Caki2 (cell line): Measurements from ENCODE around the gene LRRC63. TPM values are rescaled to one million over a fixed set of nuclear protein-coding genes. Genes with fewer than 3 reads are reported as not detected.
"Not testable (repeated sequence)": the region's sequence is repeated elsewhere in the genome, so short reads cannot be mapped to it uniquely, and the experiment has no call there.

Experiments used
- DNase-seq: peaks from one replicate; pipeline ENCODE4 v3.0.0-alpha.2; 2015; ENCODE audit warnings: low read depth
- in situ Hi-C: cut with HindIII; loops from 2 replicates; pipeline ENCODE4 v1.10.0; 2016; ENCODE audit warnings: low sequenced_read_pairs, low pct_unique_long_range_greater_than_20kb, mixed read lengths
- total RNA-seq: library from RNA; depleted of rRNA; stranded (reverse); fragments of >200 nt; shearing (Covaris generic); gene quantifications from 2 replicates; pipeline ENCODE4 v1.2.3, GENCODE V29; 2014; ENCODE audit warnings: low replicate concordance; rRNA removed

LRRC63 gene
- not detected in 2 replicates for total RNA-seq

- in situ Hi-C loops, result no loop called here
- DNase-seq, result peak; percentile 30
These were observed at the start of gene LRRC63 for GRCh38 chr13:46211483-46212351. Gene LRRC63 (plus strand): TSS chr13:46211928. CDS start chr13:46213035, 1,107 bp downstream.

- DNase-seq, in situ Hi-C loops: not testable (repeated sequence)
These were observed 49.0 kb upstream of the LRRC63 start for GRCh38 chr13:46162741-46163140.

GRCh38 chr13:46164661-46165060 lies 47.1 kb upstream of the LRRC63 start:
- no peak for DNase-seq
- in situ Hi-C loops, result no loop called here

GRCh38 chr13:46165485-46166223 lies 46.1 kb upstream of the LRRC63 start:
- DNase-seq, result peak; percentile 8
- in situ Hi-C loops, result no loop called here

- DNase-seq, result no peak
- in situ Hi-C loops, result no loop called here
These were observed 45.5 kb upstream of the LRRC63 start for GRCh38 chr13:46166224-46166584.

- in situ Hi-C loops, result no loop called here
- DNase-seq, result no peak
These were observed 44.6 kb upstream of the LRRC63 start for GRCh38 chr13:46166947-46167610.

GRCh38 chr13:46168341-46168740 lies 43.4 kb upstream of the LRRC63 start:
- in situ Hi-C loops, result no loop called here
- DNase-seq, result no peak

- in situ Hi-C loops, result no loop called here
- no peak for DNase-seq
These were observed 42.9 kb upstream of the LRRC63 start for GRCh38 chr13:46168783-46169182.

GRCh38 chr13:46169758-46170157 lies 42.0 kb upstream of the LRRC63 start:
- in situ Hi-C loops, result no loop called here
- DNase-seq, result no peak

- DNase-seq, result no peak
- in situ Hi-C loops, result no loop called here
These were observed 41.5 kb upstream of the LRRC63 start for GRCh38 chr13:46170268-46170667.

- no peak for DNase-seq
- in situ Hi-C loops, result no loop called here
These were observed 41.0 kb upstream of the LRRC63 start for GRCh38 chr13:46170687-46171086.

- DNase-seq, result no peak
- in situ Hi-C loops, result no loop called here
These were observed 40.5 kb upstream of the LRRC63 start for GRCh38 chr13:46171217-46171616.

GRCh38 chr13:46171739-46172138 lies 40.0 kb upstream of the LRRC63 start:
- in situ Hi-C loops, result no loop called here
- DNase-seq, result no peak

- DNase-seq, result no peak
- in situ Hi-C loops, result no loop called here
These were observed 39.2 kb upstream of the LRRC63 start for GRCh38 chr13:46172531-46172991.

- in situ Hi-C loops, result no loop called here
- no peak for DNase-seq
These were observed 38.1 kb upstream of the LRRC63 start for GRCh38 chr13:46173656-46174055.

GRCh38 chr13:46176756-46177155 lies 35.0 kb upstream of the LRRC63 start:
- in situ Hi-C loops, result no loop called here
- no peak for DNase-seq

GRCh38 chr13:46178143-46178542 lies 33.6 kb upstream of the LRRC63 start:
- in situ Hi-C loops, result no loop called here
- DNase-seq, result no peak

GRCh38 chr13:46178821-46179220 lies 32.9 kb upstream of the LRRC63 start:
- in situ Hi-C loops, result no loop called here

GRCh38 chr13:46179491-46179908 lies 32.2 kb upstream of the LRRC63 start:
- in situ Hi-C loops, result no loop called here
- no peak for DNase-seq

More at GRCh38 chr13:46178821-46179220, 32.9 kb upstream of the LRRC63 start:
- DNase-seq, result no peak
